Heart left ventricle (tissue), 16 donors: ENCODE measurements around the gene ASRGL1. TPM values are rescaled to one million over a fixed set of nuclear protein-coding genes. Genes with fewer than 3 reads are reported as not detected.
A peak's percentile ranks its signal among the peaks of the same experiment; 100 is the strongest.

ENCODE experiments used
- ATAC-seq, 4 donors: fragments of 200-7000 bp; cut with Tn5 transposase; one replicate each; pipeline ENCODE4 v1.9.1; 2020 to 2022; ENCODE audit warnings: moderate library complexity in 4 of 4, mild to moderate bottlenecking in 3 of 4, moderate number of reproducible peaks in 1 of 4
- DNase-seq, 5 donors: peaks; one replicate each; pipeline ENCODE4 v3.0.0-alpha.2; 2020
- H3K27ac ChIP-seq, 12 donors: fragments of 200-600 bp; sonication (generic) in 4 of 12; one replicate each; pipeline versions ENCODE4 v1.5.0 to v1.8.0; 2016 to 2022; ENCODE audit warnings: mild to moderate bottlenecking in 2 of 12
- H3K27me3 ChIP-seq, 9 donors: fragments of 200-600 bp; sonication (generic) in 2 of 9; one replicate each; pipeline versions ENCODE4 v1.5.1 to v1.8.0; 2016 to 2022; ENCODE audit warnings: mild to moderate bottlenecking in 3 of 9
- H3K36me3 ChIP-seq, 9 donors: fragments of 200-600 bp; sonication (generic) in 2 of 9; one replicate each; pipeline versions ENCODE4 v1.5.0 to v1.8.0; 2018 to 2022; ENCODE audit warnings: mild to moderate bottlenecking in 2 of 9
- H3K4me1 ChIP-seq, 12 donors: fragments of 200-600 bp; sonication (generic) in 4 of 12; one replicate each; pipeline versions ENCODE4 v1.5.0 to v1.8.0; 2016 to 2022; ENCODE audit warnings: mild to moderate bottlenecking in 3 of 12
- H3K4me3 ChIP-seq, 12 donors: fragments of 200-600 bp; sonication (generic) in 4 of 12; one replicate each; pipeline versions ENCODE4 v1.5.0 to v1.8.0; 2017 to 2022; ENCODE audit warnings: mild to moderate bottlenecking in 9 of 12, moderate library complexity in 4 of 12
- H3K9me3 ChIP-seq, 12 donors: fragments of 200-600 bp; sonication (generic) in 4 of 12; one replicate each; pipeline versions ENCODE4 v1.5.0 to v1.8.0; 2016 to 2022; ENCODE audit warnings: mild to moderate bottlenecking in 1 of 12
- POLR2A ChIP-seq, 2 donors: fragments of 450-650 bp; IDR thresholded peaks; one replicate each; pipeline ENCODE4 v1.6.1; 2017; ENCODE audit warnings: antibody characterized with exemption in 2 of 2, mild to moderate bottlenecking in 2 of 2, moderate library complexity in 2 of 2
- WGBS, 4 donors: extraction: QIAGEN DNeasy Blood & Tissue Kit in 2 of 4; methylation state at CpG; one replicate each; pipeline versions ENCODE4 v1.1.5 to v1.1.7; 2013 to 2018; 5-methylcytosine and 5-hydroxymethylcytosine counted together
- intact Hi-C, 10 donors: fragments of 100-400 bp; cut with DNase I; formaldehyde crosslinking; loops; one replicate each; pipeline versions ENCODE4 v1.11.1 to v1.14.2; 2022
- polyA plus RNA-seq, 2 donors: library from polyadenylated mRNA; stranded (reverse); fragments of 200-250 nt; gene quantifications; one replicate each; pipeline ENCODE4 v1.2.3, GENCODE V29; 2013
- total RNA-seq, 9 donors: library from RNA; depleted of rRNA in 2 of 9; stranded (reverse); fragments of >200 nt in 2 of 9; fragmentation: NEBNext Ultra II Directional in 3 of 9; extraction: Animal tissue kit (Norgen Biotek cat#: 25700) in 3 of 9; gene quantifications; one replicate each; pipeline versions ENCODE4 v1.1.0 to v1.2.4, GENCODE V29; 2016 to 2023
- TF ChIP-seq, protein P1 (sequence below), 12 donors: fragments of 200-600 bp; sonication (generic) in 4 of 12; IDR thresholded peaks; one replicate each; pipeline versions ENCODE4 v1.5.0 to v1.8.0; 2018 to 2022; ENCODE audit warnings: antibody characterized with exemption in 12 of 12, mild to moderate bottlenecking in 5 of 12
- donor health status: ischemic (EF 13 %, LVEDD 7.1; RV severe dilation, severe dysfunction).
- donor health status: healthy with polysubstance abuse.
- donor health status: DM: no; HTN: yes; CAD: no.
- donor health status: DM: no; HTN: no; CAD: no.
- donor health status: ischemic (EF 25% LVEDD 6.9; RV normal size, moderate dysfunction).
- donor health status: ischemic (EF 25% LVEDD 5.7; RV mildly dilated, moderate dysfunction).
- donor health status: healthy.
- donor health status: DM: yes; HTN: yes; CAD: no.
- donor health status: ischemic (EF 35%, LVEDD 5.7; RV mildly dilated, moderate dysfunction).
- donor health status: nonischemic (EF 11% LVEDD 7.7; RV severe dilation, severe dysfunction).
- donor health status: DM: yes; HTN: yes; CAD: no.
- donor health status: PGD.
- donor health status: ischemic (EF 29% LVEDD 5.4; RV normal size, mild dysfunction).
- donor health status: nonischemic (EF 23%, LVEDD 6.1; RV moderate dilation, normal function).

ASRGL1 gene
- total and polyA plus RNA-seq, 11 donors, result 1.4 to 13.2 (median 3.2) TPM

DNA sequence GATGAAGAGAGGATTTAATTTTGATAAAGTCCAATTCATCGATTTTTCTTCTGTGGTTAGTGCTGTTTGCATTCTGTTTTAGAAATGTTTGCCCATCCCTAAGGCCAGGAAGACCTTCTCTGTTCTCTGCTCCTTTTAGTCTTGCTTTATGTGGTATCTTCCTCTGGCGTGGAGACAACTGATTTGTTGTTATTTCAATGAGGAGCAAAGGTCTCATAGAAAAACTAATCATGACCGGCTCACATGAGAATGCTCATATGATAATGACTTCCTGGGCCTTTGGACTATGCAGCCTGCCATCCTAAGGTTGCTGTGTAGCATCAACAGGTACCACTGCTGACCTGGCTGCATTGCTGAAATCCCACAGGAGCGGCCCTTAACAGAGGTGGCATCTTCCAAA lies 101.4 kb downstream of the ASRGL1 start:
- no peaks in the 10 kb centered on the region for H3K9me3 ChIP-seq
- no peaks in the 10 kb centered on the region for H3K36me3 ChIP-seq
- no peak overlapping the region for H3K4me3 ChIP-seq
- H3K4me1 ChIP-seq, result peaks cover 0 to 53% (median 30%) of the 10 kb centered on the region in 12 donors
- H3K27me3 ChIP-seq, result no peaks in the 10 kb centered on the region
- WGBS, 4 donors, result 83 to 88% (median 86%) methylated on average over 4 of the region's 4 CpGs
- DNase-seq (no peak), ATAC-seq (no peak)
- intact Hi-C loops, result no loop called here
- no peak overlapping the region for H3K27ac ChIP-seq
- TF ChIP-seq POLR2A (IDR thresholded peaks at IDR 0.05), result no peak
- TF ChIP-seq, protein P1, sequence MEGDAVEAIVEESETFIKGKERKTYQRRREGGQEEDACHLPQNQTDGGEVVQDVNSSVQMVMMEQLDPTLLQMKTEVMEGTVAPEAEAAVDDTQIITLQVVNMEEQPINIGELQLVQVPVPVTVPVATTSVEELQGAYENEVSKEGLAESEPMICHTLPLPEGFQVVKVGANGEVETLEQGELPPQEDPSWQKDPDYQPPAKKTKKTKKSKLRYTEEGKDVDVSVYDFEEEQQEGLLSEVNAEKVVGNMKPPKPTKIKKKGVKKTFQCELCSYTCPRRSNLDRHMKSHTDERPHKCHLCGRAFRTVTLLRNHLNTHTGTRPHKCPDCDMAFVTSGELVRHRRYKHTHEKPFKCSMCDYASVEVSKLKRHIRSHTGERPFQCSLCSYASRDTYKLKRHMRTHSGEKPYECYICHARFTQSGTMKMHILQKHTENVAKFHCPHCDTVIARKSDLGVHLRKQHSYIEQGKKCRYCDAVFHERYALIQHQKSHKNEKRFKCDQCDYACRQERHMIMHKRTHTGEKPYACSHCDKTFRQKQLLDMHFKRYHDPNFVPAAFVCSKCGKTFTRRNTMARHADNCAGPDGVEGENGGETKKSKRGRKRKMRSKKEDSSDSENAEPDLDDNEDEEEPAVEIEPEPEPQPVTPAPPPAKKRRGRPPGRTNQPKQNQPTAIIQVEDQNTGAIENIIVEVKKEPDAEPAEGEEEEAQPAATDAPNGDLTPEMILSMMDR (IDR thresholded peaks at IDR 0.05), result no peak

DNA sequence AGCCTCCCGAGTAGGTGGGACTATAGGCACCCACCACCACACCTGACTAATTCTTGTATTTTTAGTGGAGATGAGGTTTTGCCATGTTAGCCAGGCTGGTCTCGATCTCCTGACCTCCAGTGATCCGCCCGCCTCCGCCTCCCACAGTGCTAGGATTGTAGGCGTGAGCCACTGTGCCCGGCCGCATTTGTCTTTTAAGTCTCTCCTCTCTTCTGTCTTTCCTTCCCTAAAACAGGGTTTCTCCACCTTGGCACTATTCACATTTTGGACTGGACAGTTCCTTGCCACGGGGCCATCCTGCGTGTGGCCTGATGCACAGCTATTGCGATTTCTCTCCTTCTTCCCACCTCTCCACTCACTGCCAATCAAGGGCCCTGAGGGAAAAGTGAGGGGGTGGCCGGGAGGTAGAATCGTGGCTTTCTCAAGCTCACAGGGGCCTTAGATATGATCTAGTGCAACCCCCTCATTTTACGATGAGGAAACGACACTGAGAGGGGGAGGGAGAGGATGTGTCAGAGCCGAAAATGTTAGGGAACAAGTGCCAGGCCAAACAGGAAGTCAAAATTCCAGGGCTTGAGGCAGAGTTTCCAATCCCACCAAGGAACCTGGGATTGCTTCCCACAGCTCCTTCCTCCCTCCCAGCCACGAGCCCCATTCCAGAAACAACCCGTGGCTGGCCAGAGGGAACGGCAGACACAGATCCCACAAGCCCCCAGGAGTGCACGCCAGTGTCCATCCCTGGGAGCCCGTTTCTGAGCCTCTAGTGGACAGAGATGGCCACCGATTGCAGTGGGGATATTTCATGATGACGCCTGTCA lies 102.7 kb downstream of the ASRGL1 start:
- ATAC-seq, result peak; percentile 16 to 75 (median 68)
- Histone ChIP-seq H3K4me1 (peaks cover 11 to 55% (median 39%) of the 10 kb centered on the region in 12 donors), H3K27me3 (no peaks in the 10 kb centered on the region), H3K4me3 (peak overlapping the region in 5 of 12 donors; percentile 4 to 20 (median 7)), H3K36me3 (no peaks in the 10 kb centered on the region), H3K9me3 (no peaks in the 10 kb centered on the region), H3K27ac (peak overlapping the region; percentile 22 to 83 (median 76))
- intact Hi-C loops, result no loop called here
- DNase-seq, result peak in 4 of 5 donors; percentile 49 to 72 (median 60)
- 48 to 57% (median 54%) methylated on average over 23 of the region's 23 CpGs for WGBS, 4 donors
- TF ChIP-seq, protein P1 (IDR thresholded peaks at IDR 0.05), result peak in 1 of 12 donors; percentile 19
- no peak for TF ChIP-seq POLR2A (IDR thresholded peaks at IDR 0.05)

Other genes starting within 250 kb of the ASRGL1 start
- gene INCENP, start 213.4 kb upstream of the ASRGL1 start, total RNA-seq, result 10 to 100 TPM; 10.1 to 22.8 (median 13.4) TPM
- 1 to 10 TPM; 2.0 to 7.7 TPM for gene INCENP, start 213.4 kb upstream of the ASRGL1 start, polyA plus RNA-seq
- not detected for gene SCGB1D1, start 147.2 kb upstream of the ASRGL1 start, total RNA-seq
- not detected for gene SCGB1D1, start 147.2 kb upstream of the ASRGL1 start, polyA plus RNA-seq
- gene SCGB2A1, start 128.8 kb upstream of the ASRGL1 start, total RNA-seq, result not detected
- gene SCGB2A1, start 128.8 kb upstream of the ASRGL1 start, polyA plus RNA-seq, result not detected
- 1 to 10 TPM in 4 of 9 donors, under 1 TPM in 1, not detected in 4; 0.67 to 3.8 (median 1.5) TPM for gene SCGB1D2, start 95.2 kb upstream of the ASRGL1 start, total RNA-seq
- 1 to 10 TPM in 1 of 2 donors, under 1 TPM in 1; 0.36 to 3.1 TPM for gene SCGB1D2, start 95.2 kb upstream of the ASRGL1 start, polyA plus RNA-seq
- not detected for gene SCGB2A2, start 67.3 kb upstream of the ASRGL1 start, total RNA-seq
- gene SCGB2A2, start 67.3 kb upstream of the ASRGL1 start, polyA plus RNA-seq, result not detected
- not detected for gene SCGB1D4, start 38.4 kb upstream of the ASRGL1 start, total RNA-seq
- gene SCGB1D4, start 38.4 kb upstream of the ASRGL1 start, polyA plus RNA-seq, result not detected
- not detected for gene SCGB1A1, start 81.6 kb downstream of the ASRGL1 start, total RNA-seq
- gene SCGB1A1, start 81.6 kb downstream of the ASRGL1 start, polyA plus RNA-seq, result not detected
- gene AHNAK, start 209.4 kb downstream of the ASRGL1 start, total RNA-seq, result 100 to 1,000 TPM; 251 to 861 (median 409) TPM
- 100 to 1,000 TPM in 1 of 2 donors, 10 to 100 TPM in 1; 84.4 to 251 TPM for gene AHNAK, start 209.4 kb downstream of the ASRGL1 start, polyA plus RNA-seq
- gene EEF1G, start 236.4 kb downstream of the ASRGL1 start, total RNA-seq, result 1,000 to 10,000 TPM in 3 of 9 donors, 100 to 1,000 TPM in 6; 799 to 1,135 (median 929) TPM
- 1,000 to 10,000 TPM in 1 of 2 donors, 100 to 1,000 TPM in 1; 549 to 1,190 TPM for gene EEF1G, start 236.4 kb downstream of the ASRGL1 start, polyA plus RNA-seq